ENCODE results near the gene NPSR1.

Gene NPSR1

GRCh38 chr7:34895202-34895601, 237.2 kb downstream of the NPSR1 start:
- no peak for DNase-seq (ENCODE audit: low read depth)
- TF ChIP-seq CTCF (IDR thresholded peaks at IDR 0.05; ENCODE audit: insufficient read depth, low read depth, low read length, missing control alignments) = no peak
- H3K4me3 ChIP-seq (ENCODE audit: low read length) = no peak overlapping the region

All from epithelial cell of esophagus (primary cell).